HEK293T (cell line): Measurements from ENCODE around the gene POU6F2.

Experiments used
- CTBP1 ChIP-seq: fragments of 450-650 bp; IDR thresholded peaks from 2 replicates; pipeline ENCODE4 v1.6.1; 2016; ENCODE audit warnings: borderline replicate concordance
- TARDBP ChIP-seq: fragments of 450-650 bp; IDR thresholded peaks from 2 replicates; pipeline ENCODE4 v1.6.1; 2016
- ZNF384 ChIP-seq: fragments of 450-650 bp; IDR thresholded peaks from 2 replicates; pipeline ENCODE4 v1.6.1; 2016

- no peak for TF ChIP-seq TARDBP
- no peak for TF ChIP-seq ZNF384
- no peak for TF ChIP-seq CTBP1
Observed at GRCh38 chr7:39102234-39102633, 124.5 kb downstream of the POU6F2 start.
